Cerebellar nuclear complex (tissue), 1 donor: ENCODE measurements around the gene NKTR.

Experiments used
- DNase-seq, 2 experiments: peaks; one replicate each; lab custom pipeline; 2025; lab: John Stamatoyannopoulos, UW

Gene NKTR

GRCh38 chr3:42649783-42650182 is 49.3 kb downstream of the NKTR start:
- DNase-seq, result no peak

DNA sequence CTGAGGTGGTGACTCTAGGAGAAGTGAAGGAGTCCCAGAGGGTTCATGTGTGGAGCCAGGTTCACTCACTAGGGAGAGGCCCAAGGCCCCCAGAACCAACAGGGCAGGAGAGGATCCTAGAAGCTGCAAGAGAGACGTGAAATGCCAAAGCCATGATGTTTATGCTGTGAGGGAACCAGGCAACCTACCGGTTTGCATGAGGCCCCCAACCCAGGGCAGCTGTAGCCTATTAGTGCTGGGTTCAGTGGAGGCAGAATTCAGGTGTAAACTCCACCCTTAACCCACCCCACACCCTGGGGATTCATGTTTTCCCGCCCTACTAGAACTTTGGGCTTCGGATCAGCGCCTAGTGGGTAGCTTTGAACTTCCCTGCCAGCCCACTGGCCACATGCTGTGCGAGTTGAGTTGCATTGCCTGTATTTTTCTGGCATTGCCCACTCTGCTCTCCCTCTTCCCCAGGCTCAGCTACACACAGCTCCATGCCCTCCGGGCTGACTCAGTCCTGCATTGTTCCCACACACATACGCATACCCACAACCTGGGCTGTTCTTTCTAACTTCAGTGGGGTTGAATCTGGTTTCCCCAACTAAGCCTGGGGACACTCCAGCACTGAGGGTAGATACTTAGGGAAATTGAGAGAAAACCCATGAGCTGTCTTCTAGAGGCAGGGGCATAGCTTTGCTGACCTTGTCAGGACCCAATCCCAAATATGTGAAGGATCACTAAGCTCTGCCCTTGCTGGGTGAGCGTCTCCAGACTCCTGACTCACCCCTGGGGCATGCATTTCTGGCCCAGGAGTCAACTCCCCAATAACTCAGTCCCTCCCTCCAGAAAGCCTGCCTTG is 51.0 kb downstream of the NKTR start:
- no peak for DNase-seq

- no peak for DNase-seq
Observed at GRCh38 chr3:42652251-42652610, 51.7 kb downstream of the NKTR start.

GRCh38 chr3:42652611-42653302 is 52.3 kb downstream of the NKTR start:
- DNase-seq, result no peak

- no peak for DNase-seq
Observed at GRCh38 chr3:42653303-42653559, 52.7 kb downstream of the NKTR start.

DNA sequence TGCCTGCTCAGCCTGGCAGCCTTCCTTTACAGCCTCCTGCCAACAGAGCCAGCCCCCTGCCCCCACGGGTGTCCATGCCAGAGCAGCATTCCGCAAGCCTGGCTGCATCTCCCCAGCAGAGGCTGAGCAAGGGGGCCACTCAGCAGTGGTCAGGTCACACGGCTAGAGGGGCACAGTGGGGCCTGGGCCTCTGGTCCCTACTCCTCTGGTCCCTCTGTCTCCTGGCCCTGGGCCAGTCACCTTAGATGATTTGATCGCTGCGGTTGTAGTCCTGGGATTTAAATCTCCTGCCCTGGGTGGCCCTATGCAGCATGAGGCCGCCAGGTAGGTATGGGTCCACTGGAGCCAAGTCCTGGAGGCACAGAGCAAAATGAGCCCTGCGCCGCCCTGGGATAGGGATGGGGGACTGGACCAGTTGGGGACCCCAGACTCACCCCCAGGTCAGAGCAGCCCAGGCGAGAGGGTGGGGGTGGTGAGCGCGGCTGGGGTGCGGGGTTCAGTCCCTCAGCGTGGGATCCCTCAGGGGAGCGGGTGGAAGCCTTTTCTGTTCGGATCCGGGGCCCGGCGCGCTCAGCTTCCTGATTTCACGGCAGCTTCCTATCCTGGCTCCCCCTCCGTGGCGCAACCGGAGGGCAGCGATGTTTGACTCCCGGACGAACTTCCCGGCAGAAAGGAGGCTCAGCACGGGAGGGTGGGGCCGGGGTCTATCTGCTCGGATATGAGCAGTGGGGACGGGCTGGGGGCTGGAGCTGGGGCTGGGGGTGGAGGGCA is 53.3 kb downstream of the NKTR start, which contains the start of gene ZBTB47:
Gene ZBTB47 (plus strand): TSS at position 138 of the 771 bp plus-strand sequence. CDS start 4,659 bp downstream, outside the sequence.
- DNase-seq, result no peak

DNA sequence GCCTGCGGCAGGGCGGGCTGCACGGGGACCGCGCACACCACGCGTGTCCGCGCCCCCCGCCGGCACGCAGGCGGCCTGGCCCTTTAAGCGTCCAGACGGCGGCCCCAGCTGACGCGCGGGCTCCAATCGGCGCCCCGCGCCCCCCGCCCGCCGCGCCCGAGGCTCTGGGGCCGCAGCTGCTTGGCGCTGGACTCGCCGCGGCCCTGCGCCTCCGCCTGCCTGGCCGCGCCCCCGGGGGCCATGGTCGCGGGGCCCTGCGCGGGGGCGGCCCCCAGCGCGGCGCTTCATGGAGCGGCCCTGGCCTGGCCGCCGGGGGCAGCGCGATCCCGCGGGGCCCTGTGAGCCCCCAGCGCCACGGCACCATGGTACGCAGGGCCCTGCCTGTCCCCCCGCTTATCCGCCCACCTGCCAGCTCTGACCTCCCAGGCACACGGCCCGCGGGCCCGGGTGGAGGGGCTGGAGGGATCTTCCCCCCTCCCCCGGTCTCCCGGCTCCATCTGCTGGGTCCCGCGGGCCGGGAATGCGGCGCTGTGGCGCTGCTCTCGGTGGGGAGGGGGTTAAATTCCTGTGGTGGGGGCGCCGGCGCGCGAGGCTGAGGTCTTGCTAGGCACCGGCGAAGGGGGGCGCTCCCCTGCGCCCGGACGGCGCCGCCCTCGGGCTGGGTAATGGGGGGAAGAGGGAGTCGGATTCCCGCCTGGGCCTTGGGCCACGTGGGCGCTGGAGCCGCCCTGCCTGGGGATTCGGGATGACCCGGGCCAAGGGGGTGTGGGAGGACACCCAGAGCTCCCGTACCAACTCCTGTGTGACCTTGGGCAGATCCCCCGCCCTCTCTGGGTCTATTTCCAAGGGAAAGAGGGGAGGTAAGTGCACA is 54.1 kb downstream of the NKTR start:
- no peak for DNase-seq

GRCh38 chr3:42655331-42655888 is 54.9 kb downstream of the NKTR start:
- DNase-seq, result no peak

DNA sequence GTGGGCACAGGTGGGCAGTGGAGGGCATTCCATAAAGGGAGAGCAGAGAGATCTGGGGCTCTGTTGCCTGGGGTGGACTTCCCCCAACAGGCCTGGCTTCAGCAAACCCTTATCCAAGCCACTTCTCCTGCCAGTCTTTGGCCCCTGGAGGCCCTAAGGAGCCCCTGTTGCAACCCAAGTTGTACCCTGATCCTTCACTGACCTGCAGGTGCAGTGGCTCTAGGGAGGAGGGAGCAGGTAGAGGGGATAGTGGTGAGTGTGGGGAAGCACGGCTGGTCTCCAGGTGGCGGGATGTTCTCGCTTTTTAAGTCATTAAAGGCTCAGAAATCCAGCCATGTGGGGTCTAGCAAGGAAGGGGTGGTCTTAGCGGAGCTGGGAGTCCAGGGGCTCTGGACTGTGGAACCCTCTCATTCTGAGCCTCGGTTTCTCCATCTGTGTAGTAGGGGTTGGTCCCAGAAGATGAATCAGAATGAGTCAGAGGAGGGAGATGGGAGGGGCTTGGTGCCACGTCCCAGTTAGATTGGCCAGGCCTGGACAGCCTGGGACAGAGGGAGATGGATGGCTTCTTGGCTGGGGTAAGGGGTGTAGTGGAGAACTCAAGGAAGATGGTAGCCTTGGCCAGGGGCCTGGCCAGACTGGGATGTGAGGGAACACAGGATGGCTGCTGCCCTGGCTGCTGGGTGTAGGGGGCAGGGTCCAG is 55.6 kb downstream of the NKTR start:
- DNase-seq, result no peak

DNA sequence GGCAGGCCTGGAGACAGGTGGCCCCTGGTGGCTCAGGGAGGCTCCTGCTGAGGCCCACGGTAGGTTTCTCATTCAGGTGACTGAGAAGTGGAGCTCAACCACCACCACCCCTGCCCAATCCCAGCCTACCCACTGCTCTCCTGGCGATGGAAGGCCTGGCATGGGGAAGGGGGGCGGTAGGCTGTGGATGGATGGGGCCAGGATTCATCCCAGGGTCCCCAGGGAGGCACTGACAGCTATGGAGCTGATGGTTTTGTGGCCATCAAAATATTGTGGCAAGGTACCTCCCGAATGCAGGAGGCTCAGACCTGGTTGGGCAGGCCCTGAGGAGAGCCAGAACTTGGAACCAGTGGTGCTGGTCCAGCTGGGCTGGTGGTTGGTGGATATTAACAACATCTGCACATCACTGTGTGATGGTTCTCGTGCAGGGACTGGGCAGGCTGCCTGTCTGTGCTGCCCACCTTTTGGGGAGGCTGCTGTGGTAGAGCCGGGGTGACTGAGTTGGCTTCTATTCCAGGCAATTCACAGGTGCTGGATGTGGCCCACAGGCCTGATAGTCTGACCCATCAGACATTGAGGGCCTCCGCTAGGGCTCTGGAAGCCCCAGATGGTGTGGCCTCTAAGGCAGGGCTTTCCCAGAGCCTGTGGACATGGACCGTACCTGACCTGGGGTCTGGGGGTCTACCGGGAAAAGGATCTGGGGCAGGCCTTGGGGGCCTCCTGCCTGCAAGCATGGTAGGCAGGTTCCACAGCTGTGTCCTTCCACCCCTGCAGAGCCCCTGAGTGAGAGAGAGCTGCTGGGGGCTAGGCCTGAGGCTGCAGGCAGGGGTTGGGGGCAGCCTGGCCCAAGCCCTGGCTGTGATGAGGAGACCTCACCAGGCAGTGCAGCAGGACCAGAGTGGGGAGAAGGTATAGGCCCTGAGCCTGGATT is 56.5 kb downstream of the NKTR start:
- no peak for DNase-seq

- no peak for DNase-seq
Observed at GRCh38 chr3:42657675-42658074, 57.2 kb downstream of the NKTR start.

- DNase-seq, result no peak
Observed at GRCh38 chr3:42658091-42658770, 57.7 kb downstream of the NKTR start.

GRCh38 chr3:42658771-42659390 is 58.4 kb downstream of the NKTR start:
- DNase-seq, result no peak

GRCh38 chr3:42659451-42660130 is 59.1 kb downstream of the NKTR start:
- no peak for DNase-seq

DNA sequence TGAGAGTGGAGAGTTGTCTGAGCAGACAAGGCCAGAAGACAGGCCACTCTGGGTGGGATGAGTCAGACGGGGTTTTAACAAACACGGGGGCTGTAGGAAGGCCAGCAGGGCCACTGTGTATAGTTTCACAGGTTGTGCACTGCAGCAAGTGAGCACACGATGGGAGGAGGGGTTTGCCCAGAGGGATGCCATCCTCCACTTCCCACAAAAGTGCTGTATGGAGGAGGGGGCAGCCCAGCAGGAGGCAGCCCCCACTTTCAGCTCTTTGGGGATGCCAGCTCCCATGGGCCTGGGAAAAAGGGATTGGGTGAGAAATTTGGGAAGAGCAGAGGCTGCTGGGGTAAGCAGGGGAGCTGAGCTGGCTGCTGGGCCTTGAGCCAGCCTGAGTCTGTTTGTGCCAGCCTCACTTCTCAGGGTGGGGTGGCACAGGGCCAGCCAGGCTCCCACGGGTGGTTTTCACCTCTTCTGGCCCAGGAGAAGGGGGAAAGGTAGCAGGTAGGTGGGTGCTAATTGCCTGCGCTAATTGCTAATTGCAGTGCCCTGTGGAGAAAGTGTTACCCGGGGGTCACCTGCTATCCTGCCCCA is 59.7 kb downstream of the NKTR start:
- DNase-seq, result no peak

DNA sequence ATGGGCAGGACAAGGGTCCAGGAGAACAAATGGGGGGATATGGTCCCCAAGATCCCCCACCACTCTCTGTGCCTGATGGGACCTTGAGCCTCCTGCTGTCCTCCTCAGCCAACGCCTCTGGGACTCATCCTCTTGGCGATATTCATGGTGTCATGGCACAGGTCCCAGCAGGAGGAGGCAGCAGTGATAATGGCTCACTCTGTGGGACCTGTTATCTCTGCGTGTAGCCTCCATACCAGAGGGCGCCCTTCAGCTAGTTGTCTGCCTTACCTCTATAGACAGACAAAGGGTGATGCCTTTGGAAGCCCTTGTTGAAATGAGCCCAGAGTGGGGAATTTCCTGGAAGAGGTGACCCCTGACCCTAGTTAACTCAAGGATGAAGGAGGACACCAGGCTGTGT is 60.4 kb downstream of the NKTR start:
- DNase-seq, result no peak

GRCh38 chr3:42661593-42662022 is 61.1 kb downstream of the NKTR start:
- DNase-seq, result no peak
